CD4-positive, alpha-beta T cell treated with Interleukin-15 for 4 hours (primary cell): ENCODE measurements around the gene TTR.

Experiments used
- DNase-seq: peaks from one replicate; pipeline ENCODE4 v3.0.0-alpha.2; 2020; ENCODE audit warnings: low spot score

Gene TTR

GRCh38 chr18:31617031-31617717, 25.5 kb downstream of the TTR start:
- DNase-seq = no peak

GRCh38 chr18:31618801-31619200, 27.1 kb downstream of the TTR start:
- DNase-seq = no peak

GRCh38 chr18:31619291-31619690, 27.6 kb downstream of the TTR start:
- no peak for DNase-seq

GRCh38 chr18:31624892-31625640, 33.4 kb downstream of the TTR start:
- DNase-seq = no peak

GRCh38 chr18:31626409-31626808, 34.7 kb downstream of the TTR start:
- no peak for DNase-seq

- DNase-seq = no peak
These were observed 38.9 kb downstream of the TTR start for GRCh38 chr18:31630549-31630948.

GRCh38 chr18:31631526-31631925, 39.8 kb downstream of the TTR start:
- no peak for DNase-seq

GRCh38 chr18:31632356-31632755, 40.7 kb downstream of the TTR start:
- no peak for DNase-seq

- no peak for DNase-seq
These were observed 42.0 kb downstream of the TTR start for GRCh38 chr18:31633392-31634330.

GRCh38 chr18:31634331-31634713, 42.6 kb downstream of the TTR start:
- DNase-seq = peak; percentile 9

GRCh38 chr18:31636387-31636786, 44.7 kb downstream of the TTR start:
- DNase-seq = no peak

GRCh38 chr18:31637445-31637844, 45.8 kb downstream of the TTR start:
- DNase-seq = no peak

- DNase-seq = no peak
These were observed 51.3 kb downstream of the TTR start for GRCh38 chr18:31643003-31643402.

GRCh38 chr18:31645411-31645810, 53.7 kb downstream of the TTR start:
- DNase-seq = no peak

GRCh38 chr18:31646332-31647126, 54.9 kb downstream of the TTR start:
- DNase-seq = no peak

- no peak for DNase-seq
These were observed 55.6 kb downstream of the TTR start for GRCh38 chr18:31647127-31647753.
